Hepatocyte (in vitro differentiated cells): ENCODE data around the gene LRRC45.

Experiments used
- EZH2 ChIP-seq: fragments of 200-600 bp; sonication (generic); IDR thresholded peaks from 2 replicates; pipeline ENCODE4 v1.6.1; 2016; ENCODE audit warnings: antibody characterized with exemption, mild to moderate bottlenecking, borderline replicate concordance
- EZH2phosphoT487 ChIP-seq: fragments of 200-600 bp; sonication (generic); IDR thresholded peaks from one replicate; pipeline ENCODE4 v1.6.1; 2018; ENCODE audit warnings: antibody characterized with exemption, mild to moderate bottlenecking, low read depth, moderate library complexity; ENCODE audit not compliant: unreplicated experiment, severe bottlenecking
- TF ChIP-seq, protein P1 (sequence below): fragments of 200-600 bp; sonication (generic); IDR thresholded peaks from 2 replicates; pipeline ENCODE4 v1.5.1; 2016; ENCODE audit warnings: antibody characterized with exemption, mild to moderate bottlenecking; ENCODE audit not compliant: poor library complexity

DNA sequence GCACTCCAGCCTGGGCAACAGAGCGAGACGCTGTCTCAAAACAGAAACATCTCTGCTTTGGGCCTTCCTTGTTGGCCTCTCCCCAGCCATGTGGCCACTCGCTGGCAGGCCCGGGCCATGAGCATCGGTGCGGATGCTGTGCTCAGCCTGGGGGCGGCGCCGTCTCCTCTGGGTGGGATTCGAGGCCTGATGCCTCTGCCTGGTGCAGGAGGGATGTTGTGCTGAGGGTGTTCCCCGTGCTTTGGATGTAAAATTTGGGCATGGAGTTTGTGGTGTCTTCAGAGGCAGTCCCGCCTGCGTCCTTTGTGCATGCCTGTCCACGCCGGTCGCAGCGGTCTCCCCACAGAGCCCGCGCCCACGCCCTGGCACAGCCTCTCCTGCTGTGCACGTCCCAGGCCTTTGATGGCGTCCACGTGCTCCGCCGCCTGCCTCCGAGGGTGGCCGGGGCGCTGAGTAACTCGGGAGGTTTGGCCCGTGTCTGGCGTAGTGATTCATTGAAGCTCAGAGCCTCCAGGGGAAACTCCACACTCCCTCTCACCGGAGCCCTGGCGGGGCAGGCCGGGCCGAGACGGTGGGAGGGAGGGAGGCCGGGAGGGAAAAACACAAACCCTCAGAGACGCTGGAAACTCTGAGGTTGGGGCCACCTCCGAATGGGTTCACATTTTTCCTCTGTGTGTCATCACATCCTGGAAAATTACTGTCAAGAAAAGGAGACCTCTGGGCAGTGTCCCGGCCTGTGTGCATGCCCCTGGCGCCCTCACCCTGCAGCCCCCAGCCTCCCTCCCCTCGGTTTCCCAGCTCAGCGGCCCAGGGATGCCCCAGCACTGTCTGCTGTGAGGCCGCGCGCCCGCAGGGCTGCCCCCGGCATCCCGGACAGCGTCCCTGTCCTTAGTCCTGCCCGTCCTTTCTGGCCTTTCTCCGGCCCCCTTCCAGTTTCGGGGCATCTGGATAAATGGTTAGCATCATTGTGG, 19.4 kb upstream of the LRRC45 start:
- TF ChIP-seq, protein P1, sequence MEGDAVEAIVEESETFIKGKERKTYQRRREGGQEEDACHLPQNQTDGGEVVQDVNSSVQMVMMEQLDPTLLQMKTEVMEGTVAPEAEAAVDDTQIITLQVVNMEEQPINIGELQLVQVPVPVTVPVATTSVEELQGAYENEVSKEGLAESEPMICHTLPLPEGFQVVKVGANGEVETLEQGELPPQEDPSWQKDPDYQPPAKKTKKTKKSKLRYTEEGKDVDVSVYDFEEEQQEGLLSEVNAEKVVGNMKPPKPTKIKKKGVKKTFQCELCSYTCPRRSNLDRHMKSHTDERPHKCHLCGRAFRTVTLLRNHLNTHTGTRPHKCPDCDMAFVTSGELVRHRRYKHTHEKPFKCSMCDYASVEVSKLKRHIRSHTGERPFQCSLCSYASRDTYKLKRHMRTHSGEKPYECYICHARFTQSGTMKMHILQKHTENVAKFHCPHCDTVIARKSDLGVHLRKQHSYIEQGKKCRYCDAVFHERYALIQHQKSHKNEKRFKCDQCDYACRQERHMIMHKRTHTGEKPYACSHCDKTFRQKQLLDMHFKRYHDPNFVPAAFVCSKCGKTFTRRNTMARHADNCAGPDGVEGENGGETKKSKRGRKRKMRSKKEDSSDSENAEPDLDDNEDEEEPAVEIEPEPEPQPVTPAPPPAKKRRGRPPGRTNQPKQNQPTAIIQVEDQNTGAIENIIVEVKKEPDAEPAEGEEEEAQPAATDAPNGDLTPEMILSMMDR = no peak
- TF ChIP-seq EZH2 = no peak
- no peak for TF ChIP-seq EZH2phosphoT487
